ENCODE data around the gene OR2T6.

DNA sequence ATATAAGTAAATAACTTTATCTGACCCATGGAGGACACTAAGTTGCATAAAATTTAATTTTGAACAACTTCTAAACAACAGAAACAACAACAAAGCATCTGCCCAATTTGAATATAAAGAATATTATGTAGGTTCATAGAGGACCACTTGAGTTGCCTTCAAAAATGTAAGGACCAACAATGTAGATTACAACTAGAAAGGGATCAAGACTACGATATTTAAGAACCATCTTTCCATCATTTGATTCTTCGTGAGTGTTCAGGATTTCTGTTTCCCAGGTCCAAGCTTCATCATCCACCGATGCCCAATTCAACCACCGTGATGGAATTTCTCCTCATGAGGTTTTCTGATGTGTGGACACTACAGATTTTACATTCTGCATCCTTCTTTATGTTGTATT lies 27.1 kb upstream of the OR2T6 start, which contains the start of gene OR14C36:
- TF ChIP-seq, protein P1, sequence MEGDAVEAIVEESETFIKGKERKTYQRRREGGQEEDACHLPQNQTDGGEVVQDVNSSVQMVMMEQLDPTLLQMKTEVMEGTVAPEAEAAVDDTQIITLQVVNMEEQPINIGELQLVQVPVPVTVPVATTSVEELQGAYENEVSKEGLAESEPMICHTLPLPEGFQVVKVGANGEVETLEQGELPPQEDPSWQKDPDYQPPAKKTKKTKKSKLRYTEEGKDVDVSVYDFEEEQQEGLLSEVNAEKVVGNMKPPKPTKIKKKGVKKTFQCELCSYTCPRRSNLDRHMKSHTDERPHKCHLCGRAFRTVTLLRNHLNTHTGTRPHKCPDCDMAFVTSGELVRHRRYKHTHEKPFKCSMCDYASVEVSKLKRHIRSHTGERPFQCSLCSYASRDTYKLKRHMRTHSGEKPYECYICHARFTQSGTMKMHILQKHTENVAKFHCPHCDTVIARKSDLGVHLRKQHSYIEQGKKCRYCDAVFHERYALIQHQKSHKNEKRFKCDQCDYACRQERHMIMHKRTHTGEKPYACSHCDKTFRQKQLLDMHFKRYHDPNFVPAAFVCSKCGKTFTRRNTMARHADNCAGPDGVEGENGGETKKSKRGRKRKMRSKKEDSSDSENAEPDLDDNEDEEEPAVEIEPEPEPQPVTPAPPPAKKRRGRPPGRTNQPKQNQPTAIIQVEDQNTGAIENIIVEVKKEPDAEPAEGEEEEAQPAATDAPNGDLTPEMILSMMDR (IDR thresholded peaks at IDR 0.05), result no peak
- TF ChIP-seq EP300 (IDR thresholded peaks at IDR 0.05) (no peak), POLR2A (IDR thresholded peaks at IDR 0.05) (no peak)

Data from sigmoid colon (tissue), 4 donors.